ENCODE data around the gene MACROD2.

MACROD2 gene

DNA sequence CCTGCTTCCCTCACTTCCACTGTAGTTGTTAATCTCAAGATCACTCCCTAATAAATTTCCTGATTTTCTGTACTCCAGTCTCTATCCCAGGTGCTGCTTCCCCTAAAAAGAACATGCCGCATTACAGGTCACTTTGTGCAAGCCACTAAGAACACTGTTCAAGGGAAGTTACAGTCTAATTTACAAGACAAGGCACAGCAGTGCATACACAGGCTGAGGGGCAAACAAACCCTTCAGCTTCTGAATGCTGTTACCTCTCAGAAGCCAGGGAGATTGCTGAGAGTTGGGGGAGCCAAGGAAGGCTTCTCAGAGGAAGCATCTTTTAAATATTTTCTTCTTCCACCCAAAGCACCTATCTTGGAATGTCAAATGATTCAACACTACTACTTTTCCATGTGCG is 787.4 kb downstream of the MACROD2 start:
- Histone ChIP-seq H3K4me2 (ENCODE audit: low read depth, low read length, poor library complexity, severe bottlenecking) (no peak overlapping the region), H3K9ac (ENCODE audit: low read length) (no peak overlapping the region), H3K79me2 (ENCODE audit: insufficient read depth, low read length) (no peaks in the 10 kb centered on the region), H3F3A (ENCODE audit: insufficient read depth) (no peaks in the 10 kb centered on the region), H2AFZ (ENCODE audit: low read depth, low read length, severe bottlenecking) (no peak overlapping the region), H3K27ac (ENCODE audit: low read depth, low read length) (no peak overlapping the region), H3K36me3 (ENCODE audit: low read length) (no peaks in the 10 kb centered on the region), H3K9me3 (ENCODE audit: insufficient read depth, low read length) (no peaks in the 10 kb centered on the region), H3K9me2 (replicated peaks; ENCODE audit: insufficient read depth, low read length) (no peaks in the 10 kb centered on the region), H3K27me3 (ENCODE audit: low read length) (no peaks in the 10 kb centered on the region), H4K20me1 (ENCODE audit: low read depth, low read length) (no peaks in the 10 kb centered on the region), H3K4me3 (ENCODE audit: insufficient read depth, low read length, poor library complexity, severe bottlenecking) (no peak overlapping the region)
- TF ChIP-seq EZH2phosphoT487 (conservative IDR thresholded peaks at IDR 0.05; ENCODE audit: low read length), result no peak
- TF ChIP-seq, protein P1, sequence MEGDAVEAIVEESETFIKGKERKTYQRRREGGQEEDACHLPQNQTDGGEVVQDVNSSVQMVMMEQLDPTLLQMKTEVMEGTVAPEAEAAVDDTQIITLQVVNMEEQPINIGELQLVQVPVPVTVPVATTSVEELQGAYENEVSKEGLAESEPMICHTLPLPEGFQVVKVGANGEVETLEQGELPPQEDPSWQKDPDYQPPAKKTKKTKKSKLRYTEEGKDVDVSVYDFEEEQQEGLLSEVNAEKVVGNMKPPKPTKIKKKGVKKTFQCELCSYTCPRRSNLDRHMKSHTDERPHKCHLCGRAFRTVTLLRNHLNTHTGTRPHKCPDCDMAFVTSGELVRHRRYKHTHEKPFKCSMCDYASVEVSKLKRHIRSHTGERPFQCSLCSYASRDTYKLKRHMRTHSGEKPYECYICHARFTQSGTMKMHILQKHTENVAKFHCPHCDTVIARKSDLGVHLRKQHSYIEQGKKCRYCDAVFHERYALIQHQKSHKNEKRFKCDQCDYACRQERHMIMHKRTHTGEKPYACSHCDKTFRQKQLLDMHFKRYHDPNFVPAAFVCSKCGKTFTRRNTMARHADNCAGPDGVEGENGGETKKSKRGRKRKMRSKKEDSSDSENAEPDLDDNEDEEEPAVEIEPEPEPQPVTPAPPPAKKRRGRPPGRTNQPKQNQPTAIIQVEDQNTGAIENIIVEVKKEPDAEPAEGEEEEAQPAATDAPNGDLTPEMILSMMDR (IDR thresholded peaks at IDR 0.05; ENCODE audit: insufficient read depth, low read length, poor library complexity, severe bottlenecking), result no peak

DNA sequence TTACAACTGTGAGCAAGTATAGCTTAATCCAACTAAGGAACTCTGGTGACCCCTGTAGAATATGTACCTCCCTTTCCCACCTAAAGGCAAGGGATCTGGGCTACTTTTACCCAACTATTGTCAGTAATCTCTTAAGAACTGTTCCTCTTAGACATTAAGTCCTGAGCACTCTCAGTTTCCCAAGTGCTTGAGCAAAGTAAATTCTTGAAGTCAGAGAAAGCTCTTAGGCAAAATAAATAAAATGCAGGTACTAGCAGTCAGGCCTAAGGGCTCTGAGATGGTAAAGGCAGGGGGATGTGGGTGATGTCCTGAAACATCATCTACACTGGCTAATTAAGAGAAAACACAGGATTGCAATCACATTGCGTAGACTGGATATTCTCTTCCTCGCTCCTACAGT is 788.5 kb downstream of the MACROD2 start:
- no peaks in the 10 kb centered on the region for H4K20me1 ChIP-seq (ENCODE audit: low read depth, low read length)

DNA sequence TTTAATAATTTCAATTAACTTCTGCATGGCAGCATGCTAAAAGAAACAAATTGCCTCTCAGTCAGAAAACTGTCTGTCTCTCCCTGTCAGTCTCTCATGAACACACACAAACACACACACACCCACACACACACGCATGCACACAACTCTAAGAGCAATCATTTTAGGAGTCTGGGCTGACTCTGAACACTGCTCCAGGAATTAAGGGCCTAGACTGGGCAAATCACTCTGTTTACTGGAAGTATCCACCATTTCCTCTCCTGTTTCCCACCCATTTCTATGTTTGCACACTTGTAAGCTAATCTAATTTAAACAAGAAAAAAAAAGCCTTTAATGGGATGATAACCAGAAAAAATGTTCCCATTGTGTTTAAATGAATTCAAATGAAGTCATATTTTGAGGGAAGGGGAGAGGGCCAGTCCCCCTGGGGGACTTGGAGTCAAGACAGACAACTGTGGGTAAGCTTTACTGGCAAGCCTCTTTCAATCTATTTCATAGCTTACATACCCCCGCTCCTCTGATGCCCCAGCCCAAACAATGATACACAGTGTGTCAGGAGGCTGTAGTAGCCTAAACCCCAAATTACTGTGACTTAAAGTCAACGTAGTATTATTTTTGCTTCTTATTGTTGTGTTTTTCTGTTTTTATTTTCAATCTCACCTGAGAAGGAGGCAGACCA is 789.9 kb downstream of the MACROD2 start:
- no peaks in the 10 kb centered on the region for H3K79me2 ChIP-seq (ENCODE audit: insufficient read depth, low read length)
- H2AFZ ChIP-seq (ENCODE audit: low read depth, low read length, severe bottlenecking), result no peak overlapping the region
- no peak overlapping the region for H3K4me3 ChIP-seq (ENCODE audit: insufficient read depth, low read length, poor library complexity, severe bottlenecking)
- H4K20me1 ChIP-seq (ENCODE audit: low read depth, low read length), result no peaks in the 10 kb centered on the region
- no peaks in the 10 kb centered on the region for H3F3A ChIP-seq (ENCODE audit: insufficient read depth)
- no peaks in the 10 kb centered on the region for H3K9me2 ChIP-seq (replicated peaks; ENCODE audit: insufficient read depth, low read length)
- TF ChIP-seq, protein P1 (IDR thresholded peaks at IDR 0.05; ENCODE audit: insufficient read depth, low read length, poor library complexity, severe bottlenecking), result no peak
- TF ChIP-seq EZH2phosphoT487 (conservative IDR thresholded peaks at IDR 0.05; ENCODE audit: low read length), result no peak
- H3K36me3 ChIP-seq (ENCODE audit: low read length), result no peaks in the 10 kb centered on the region
- no peak overlapping the region for H3K9ac ChIP-seq (ENCODE audit: low read length)
- H3K27ac ChIP-seq (ENCODE audit: low read depth, low read length), result no peak overlapping the region
- H3K27me3 ChIP-seq (ENCODE audit: low read length), result no peaks in the 10 kb centered on the region
- no peak overlapping the region for H3K4me2 ChIP-seq (ENCODE audit: low read depth, low read length, poor library complexity, severe bottlenecking)
- no peaks in the 10 kb centered on the region for H3K9me3 ChIP-seq (ENCODE audit: insufficient read depth, low read length)

More for the DNA sequence above, 788.5 kb downstream of the MACROD2 start:
- Histone ChIP-seq H3K9ac (ENCODE audit: low read length) (no peak overlapping the region), H3K9me3 (ENCODE audit: insufficient read depth, low read length) (no peaks in the 10 kb centered on the region), H2AFZ (ENCODE audit: low read depth, low read length, severe bottlenecking) (no peak overlapping the region), H3F3A (ENCODE audit: insufficient read depth) (no peaks in the 10 kb centered on the region), H3K36me3 (ENCODE audit: low read length) (no peaks in the 10 kb centered on the region), H3K4me3 (ENCODE audit: insufficient read depth, low read length, poor library complexity, severe bottlenecking) (no peak overlapping the region), H3K27me3 (ENCODE audit: low read length) (no peaks in the 10 kb centered on the region), H3K79me2 (ENCODE audit: insufficient read depth, low read length) (no peaks in the 10 kb centered on the region), H3K9me2 (replicated peaks; ENCODE audit: insufficient read depth, low read length) (no peaks in the 10 kb centered on the region), H3K4me2 (ENCODE audit: low read depth, low read length, poor library complexity, severe bottlenecking) (no peak overlapping the region), H3K27ac (ENCODE audit: low read depth, low read length) (no peak overlapping the region)
- TF ChIP-seq EZH2phosphoT487 (conservative IDR thresholded peaks at IDR 0.05; ENCODE audit: low read length), result no peak
- TF ChIP-seq, protein P1 (IDR thresholded peaks at IDR 0.05; ENCODE audit: insufficient read depth, low read length, poor library complexity, severe bottlenecking), result no peak
